ENCODE results near the gene ME1.

- no peak for TF ChIP-seq POLR2AphosphoS5 (IDR thresholded peaks at IDR 0.05; ENCODE audit: low read depth, low read length)
- TF ChIP-seq REST (IDR thresholded peaks at IDR 0.05; ENCODE audit: insufficient read depth in 1 of 2, low read depth in 2 of 2, low read length in 2 of 2) = no peak
Measured at GRCh38 chr6:83378621-83379388, 52.0 kb downstream of the ME1 start.
